Mucosa of descending colon (tissue), 3 donors: ENCODE results near the gene FGGY. TPM values are rescaled to one million over a fixed set of nuclear protein-coding genes. Genes with fewer than 3 reads are reported as not detected.
"Not testable (repeated sequence)": the region's sequence is repeated elsewhere in the genome, so short reads cannot be mapped to it uniquely, and the experiment has no call there.

Source experiments
- ATAC-seq: fragments of 200-7000 bp; cut with Tn5 transposase; one replicate; pipeline ENCODE4 v1.9.1; 2020; ENCODE audit warnings: mild to moderate bottlenecking, moderate library complexity
- DNase-seq, 3 donors: peaks; one replicate each; pipeline ENCODE4 v3.0.0-alpha.2; 2020
- H3K36me3 ChIP-seq: fragments of 200-600 bp; one replicate; pipeline ENCODE4 v1.8.0; 2021; ENCODE audit warnings: low read depth, mild to moderate bottlenecking
- H3K4me1 ChIP-seq: fragments of 200-600 bp; one replicate; pipeline ENCODE4 v1.8.0; 2021; ENCODE audit warnings: low read depth, mild to moderate bottlenecking
- H3K4me3 ChIP-seq: fragments of 200-600 bp; one replicate; pipeline ENCODE4 v1.8.0; 2021; ENCODE audit warnings: mild to moderate bottlenecking
- H3K9me3 ChIP-seq: fragments of 200-600 bp; one replicate; pipeline ENCODE4 v1.8.0; 2021; ENCODE audit warnings: mild to moderate bottlenecking
- intact Hi-C, 2 donors: fragments of 100-400 bp; cut with DNase I in 1 of 2; cut with micrococcal nuclease in 1 of 2; formaldehyde crosslinking; loops; one replicate each; pipeline versions ENCODE4 v1.11.0 to v1.11.1; 2022; cut with DNase I, micrococcal nuclease
- total RNA-seq, 3 donors: library from RNA; stranded (reverse); fragmentation: NEBNext Ultra II Directional in 2 of 3; extraction: Animal tissue kit (Norgen Biotek cat#: 25700) in 2 of 3; gene quantifications; one replicate each; pipeline versions ENCODE4 v1.2.1 to v1.2.4, GENCODE V29; 2021 to 2023
- TF ChIP-seq, protein P1 (sequence below): fragments of 200-600 bp; IDR thresholded peaks from one replicate; pipeline ENCODE4 v1.8.0; 2022; ENCODE audit warnings: antibody characterized with exemption, mild to moderate bottlenecking
- donor health status: DM: no; HTN: no; CAD: no; lungs with moderate emphysema.
- donor health status: DM: no; HTN: no; CAD: no.
- donor health status: DM: no; HTN: yes; CAD: no.

Gene FGGY
- total RNA-seq, 3 donors from 2014 or later, result 25.2 to 38.3 (median 36.6) TPM

DNA sequence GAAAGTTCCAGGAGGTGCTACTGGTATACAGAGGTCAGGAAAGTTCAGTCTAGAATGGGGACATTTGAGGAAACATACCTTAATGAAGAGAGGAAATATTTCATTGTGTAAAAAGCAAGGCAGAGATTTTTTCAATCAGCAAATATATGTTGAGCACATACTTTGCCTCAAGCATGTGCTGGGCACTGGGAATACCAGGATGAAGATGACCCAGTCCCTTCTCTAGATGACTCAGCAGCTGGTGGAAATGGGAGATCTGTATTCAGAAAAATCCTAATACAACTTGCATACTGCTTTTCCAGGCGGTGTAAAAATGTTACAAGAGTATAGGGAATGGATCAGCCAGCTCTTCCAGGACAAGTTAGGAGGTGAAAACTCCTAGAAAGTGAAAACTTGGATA, 229.3 kb downstream of the FGGY start:
- intact Hi-C loops, result no loop called here
- Histone ChIP-seq H3K36me3 (no peaks in the 10 kb centered on the region), H3K4me3 (no peak overlapping the region), H3K4me1 (no peaks in the 10 kb centered on the region), H3K9me3 (no peaks in the 10 kb centered on the region)
- DNase-seq, result no peak
- ATAC-seq, result no peak
- TF ChIP-seq, protein P1, sequence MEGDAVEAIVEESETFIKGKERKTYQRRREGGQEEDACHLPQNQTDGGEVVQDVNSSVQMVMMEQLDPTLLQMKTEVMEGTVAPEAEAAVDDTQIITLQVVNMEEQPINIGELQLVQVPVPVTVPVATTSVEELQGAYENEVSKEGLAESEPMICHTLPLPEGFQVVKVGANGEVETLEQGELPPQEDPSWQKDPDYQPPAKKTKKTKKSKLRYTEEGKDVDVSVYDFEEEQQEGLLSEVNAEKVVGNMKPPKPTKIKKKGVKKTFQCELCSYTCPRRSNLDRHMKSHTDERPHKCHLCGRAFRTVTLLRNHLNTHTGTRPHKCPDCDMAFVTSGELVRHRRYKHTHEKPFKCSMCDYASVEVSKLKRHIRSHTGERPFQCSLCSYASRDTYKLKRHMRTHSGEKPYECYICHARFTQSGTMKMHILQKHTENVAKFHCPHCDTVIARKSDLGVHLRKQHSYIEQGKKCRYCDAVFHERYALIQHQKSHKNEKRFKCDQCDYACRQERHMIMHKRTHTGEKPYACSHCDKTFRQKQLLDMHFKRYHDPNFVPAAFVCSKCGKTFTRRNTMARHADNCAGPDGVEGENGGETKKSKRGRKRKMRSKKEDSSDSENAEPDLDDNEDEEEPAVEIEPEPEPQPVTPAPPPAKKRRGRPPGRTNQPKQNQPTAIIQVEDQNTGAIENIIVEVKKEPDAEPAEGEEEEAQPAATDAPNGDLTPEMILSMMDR, result no peak

DNA sequence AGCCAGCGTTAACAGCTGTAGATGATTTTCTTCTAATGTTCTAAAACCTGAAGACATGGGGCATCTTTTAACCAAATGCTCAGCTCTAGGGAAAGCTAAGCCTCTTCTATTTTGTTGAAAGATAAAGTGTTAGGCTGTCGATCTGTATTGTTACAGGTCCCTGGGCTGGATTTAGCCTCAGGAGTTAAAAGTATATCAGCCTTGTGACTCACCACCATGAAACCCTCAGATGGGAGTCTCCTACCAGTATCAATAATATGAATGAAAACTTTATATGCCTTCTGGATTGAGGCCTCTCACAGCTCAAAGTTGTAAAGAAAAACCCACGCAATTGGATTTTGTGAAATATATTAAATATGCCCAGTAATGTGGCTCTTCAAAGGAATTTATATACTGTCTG, 231.6 kb downstream of the FGGY start:
- intact Hi-C loops, result no loop called here
- ATAC-seq, result no peak
- TF ChIP-seq, protein P1, result no peak

DNA sequence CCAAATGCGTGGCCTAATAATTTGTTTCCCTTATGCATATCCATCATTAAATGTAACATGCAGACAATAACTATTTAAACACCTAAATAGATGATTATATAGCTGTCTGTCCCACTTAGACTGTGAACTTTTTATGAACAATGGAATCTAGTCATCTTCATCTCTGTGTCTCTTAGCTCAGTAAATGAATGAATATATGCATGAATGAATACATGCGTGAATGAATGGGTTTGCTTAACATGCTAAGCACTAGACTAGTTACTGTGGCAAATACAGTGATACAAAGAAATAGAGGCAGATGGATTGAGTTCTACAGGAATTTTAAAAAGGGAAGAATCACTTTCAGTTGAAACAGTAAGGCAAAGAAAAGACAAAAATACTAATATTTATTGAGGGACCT, 232.0 kb downstream of the FGGY start:
- Histone ChIP-seq H3K36me3 (no peaks in the 10 kb centered on the region), H3K4me1 (no peaks in the 10 kb centered on the region), H3K4me3 (no peak overlapping the region), H3K9me3 (no peaks in the 10 kb centered on the region)
- no peak for DNase-seq
- no peak for ATAC-seq
- intact Hi-C loops, result no loop called here
- TF ChIP-seq, protein P1, result no peak

More for the DNA sequence above, 231.6 kb downstream of the FGGY start:
- Histone ChIP-seq H3K4me1 (no peaks in the 10 kb centered on the region), H3K36me3 (no peaks in the 10 kb centered on the region), H3K4me3 (no peak overlapping the region), H3K9me3 (no peaks in the 10 kb centered on the region)
- DNase-seq, result no peak

DNA sequence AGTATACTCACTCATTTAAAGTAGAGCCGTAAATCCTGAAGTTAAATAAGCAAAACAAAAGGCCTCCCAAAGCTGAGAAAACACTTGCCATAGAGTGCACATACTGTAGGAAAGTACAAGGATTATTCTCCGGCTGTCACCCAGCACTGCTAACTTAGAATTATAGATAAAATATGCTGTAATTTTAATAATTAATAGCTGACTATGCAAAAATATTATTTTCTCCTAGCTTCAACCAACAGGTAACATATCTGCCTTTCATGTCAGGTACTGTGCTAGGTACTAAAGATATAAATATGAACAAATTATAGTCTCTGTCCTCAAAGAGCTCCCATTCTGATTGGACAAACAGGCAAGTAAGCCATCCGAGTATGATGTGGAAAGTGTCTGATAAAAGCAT, 233.2 kb downstream of the FGGY start:
- H3K4me1 ChIP-seq, result no peaks in the 10 kb centered on the region
- DNase-seq (no peak), ATAC-seq (no peak)
- no peak overlapping the region for H3K4me3 ChIP-seq
- TF ChIP-seq, protein P1, result no peak
- no peaks in the 10 kb centered on the region for H3K36me3 ChIP-seq
- H3K9me3 ChIP-seq, result no peaks in the 10 kb centered on the region
- intact Hi-C loops, result no loop called here

DNA sequence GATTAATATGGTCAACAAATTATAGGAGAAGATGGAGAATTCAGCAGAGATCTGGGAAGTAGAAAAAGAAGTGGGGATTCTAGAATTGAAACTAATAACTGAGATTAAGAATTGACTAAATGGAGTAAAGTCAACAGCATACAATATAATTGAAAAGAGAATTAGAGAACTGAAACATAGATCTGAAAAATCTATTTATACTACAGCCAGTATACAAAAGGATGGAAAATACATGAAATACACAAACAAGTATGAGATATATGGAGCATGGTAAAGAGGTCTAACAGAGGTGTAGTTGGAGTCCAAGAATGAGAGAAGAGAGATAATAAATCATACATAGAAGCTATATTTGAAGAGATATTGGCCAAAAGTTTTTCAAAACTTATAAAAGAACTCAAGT, 235.2 kb downstream of the FGGY start:
- H3K4me1 ChIP-seq, result no peaks in the 10 kb centered on the region
- no peak for DNase-seq
- TF ChIP-seq, protein P1, result no peak
- H3K36me3 ChIP-seq, result no peaks in the 10 kb centered on the region
- H3K9me3 ChIP-seq, result no peaks in the 10 kb centered on the region
- intact Hi-C loops, result no loop called here
- H3K4me3 ChIP-seq, result no peak overlapping the region
- ATAC-seq, result no peak

DNA sequence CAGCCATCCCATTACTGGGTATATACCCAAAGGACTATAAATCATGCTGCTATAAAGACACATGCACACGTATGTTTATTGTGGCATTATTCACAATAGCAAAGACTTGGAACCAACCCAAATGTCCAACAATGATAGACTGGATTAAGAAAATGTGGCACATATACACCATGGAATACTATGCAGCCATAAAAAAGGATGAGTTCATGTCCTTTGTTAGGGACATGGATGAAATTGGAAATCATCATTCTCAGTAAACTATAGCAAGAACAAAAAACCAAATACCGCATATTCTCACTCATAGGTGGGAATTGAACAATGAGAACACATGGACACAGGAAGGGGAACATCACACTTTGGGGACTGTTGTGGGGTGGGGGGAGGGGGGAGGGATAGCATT, 241.6 kb downstream of the FGGY start:
- H3K9me3 ChIP-seq, ATAC-seq, H3K4me3 ChIP-seq, intact Hi-C loops, DNase-seq, H3K4me1 ChIP-seq, H3K36me3 ChIP-seq: not testable (repeated sequence)
